Panc1 (cell line): ENCODE data around the gene TP53I3.

Experiments used
- CTCF ChIP-seq: fragments of 450-650 bp; IDR thresholded peaks from 2 replicates; pipeline ENCODE4 v1.5.1; 2017; ENCODE audit warnings: mild to moderate bottlenecking
- POLR2AphosphoS5 ChIP-seq: IDR thresholded peaks from 2 replicates; pipeline ENCODE4 v1.6.1; 2012; ENCODE audit warnings: mild to moderate bottlenecking, low read depth, low read length, moderate library complexity
- REST ChIP-seq, 2 experiments: IDR thresholded peaks; 2 replicates each; pipeline ENCODE4 v1.6.1; 2011 to 2012; ENCODE audit warnings: low read depth in 2 of 2, control low read depth in 1 of 2, low read length in 1 of 2, mild to moderate bottlenecking in 1 of 2, moderate library complexity in 1 of 2; ENCODE audit not compliant: insufficient read depth in 1 of 2
- SIN3A ChIP-seq: IDR thresholded peaks from 2 replicates; pipeline ENCODE4 v1.6.1; 2012; ENCODE audit warnings: low read depth, mild to moderate bottlenecking, low read length, moderate library complexity, borderline replicate concordance; ENCODE audit not compliant: insufficient read depth
- TCF7L2 ChIP-seq: IDR thresholded peaks from 2 replicates; pipeline ENCODE4 v1.6.1; 2011; ENCODE audit warnings: mild to moderate bottlenecking, low read depth, low read length, inconsistent platforms

- TF ChIP-seq CTCF (no peak), POLR2AphosphoS5 (no peak), TCF7L2 (no peak), REST (IDR thresholded peaks at IDR 0.05; ENCODE audit: insufficient read depth in 1 of 2, low read depth in 2 of 2, low read length in 1 of 2) (no peak), SIN3A (no peak)
These were observed 6.8 kb downstream of the TP53I3 start for GRCh38 chr2:24077879-24078278.
